ENCODE measurements around the gene PUM1.

The PUM1 gene

DNA sequence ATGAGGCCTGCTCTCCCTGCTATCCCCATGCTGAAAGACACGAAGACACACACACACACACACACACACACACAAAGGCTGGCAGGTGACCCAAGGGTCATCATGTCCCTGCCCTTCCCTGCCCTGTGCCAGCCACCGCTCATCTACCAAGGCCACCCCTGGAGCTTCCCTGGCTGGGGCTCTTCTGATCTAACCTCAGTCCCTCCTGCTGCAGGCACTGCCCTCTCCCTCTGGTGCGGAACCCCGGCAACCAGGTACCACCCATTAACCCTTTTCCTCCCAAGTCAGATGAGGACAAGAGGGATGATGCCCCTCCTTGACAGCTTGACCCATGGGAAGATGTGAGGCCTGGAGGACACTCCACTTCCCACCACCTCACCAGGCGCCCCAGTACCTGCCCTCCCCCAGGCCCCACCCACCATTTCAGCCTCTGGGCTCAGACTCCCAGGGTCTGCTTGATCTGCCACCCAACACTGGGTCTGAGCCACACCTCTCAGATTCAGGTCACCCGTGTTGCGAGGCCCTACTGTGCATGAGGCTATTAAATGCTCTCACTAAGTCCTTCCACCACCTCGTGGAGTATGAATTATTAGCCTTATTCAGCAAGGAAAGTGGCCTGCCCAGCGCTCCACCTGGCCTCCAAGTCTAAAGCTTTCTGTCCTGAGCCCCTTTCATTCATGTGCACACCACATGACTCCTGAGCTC lies 159.4 kb downstream of the PUM1 start:
- H3K27me3 ChIP-seq (replicated peaks) = no peaks in the 10 kb centered on the region
- TF ChIP-seq, protein P1, sequence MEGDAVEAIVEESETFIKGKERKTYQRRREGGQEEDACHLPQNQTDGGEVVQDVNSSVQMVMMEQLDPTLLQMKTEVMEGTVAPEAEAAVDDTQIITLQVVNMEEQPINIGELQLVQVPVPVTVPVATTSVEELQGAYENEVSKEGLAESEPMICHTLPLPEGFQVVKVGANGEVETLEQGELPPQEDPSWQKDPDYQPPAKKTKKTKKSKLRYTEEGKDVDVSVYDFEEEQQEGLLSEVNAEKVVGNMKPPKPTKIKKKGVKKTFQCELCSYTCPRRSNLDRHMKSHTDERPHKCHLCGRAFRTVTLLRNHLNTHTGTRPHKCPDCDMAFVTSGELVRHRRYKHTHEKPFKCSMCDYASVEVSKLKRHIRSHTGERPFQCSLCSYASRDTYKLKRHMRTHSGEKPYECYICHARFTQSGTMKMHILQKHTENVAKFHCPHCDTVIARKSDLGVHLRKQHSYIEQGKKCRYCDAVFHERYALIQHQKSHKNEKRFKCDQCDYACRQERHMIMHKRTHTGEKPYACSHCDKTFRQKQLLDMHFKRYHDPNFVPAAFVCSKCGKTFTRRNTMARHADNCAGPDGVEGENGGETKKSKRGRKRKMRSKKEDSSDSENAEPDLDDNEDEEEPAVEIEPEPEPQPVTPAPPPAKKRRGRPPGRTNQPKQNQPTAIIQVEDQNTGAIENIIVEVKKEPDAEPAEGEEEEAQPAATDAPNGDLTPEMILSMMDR (IDR thresholded peaks at IDR 0.05; ENCODE audit: low read depth, low read length, missing control alignments) = no peak
- in situ Hi-C loops (cut with HindIII; ENCODE audit: low pct_ligation_motif_present, low sequenced_read_pairs) = no loop called here

DNA sequence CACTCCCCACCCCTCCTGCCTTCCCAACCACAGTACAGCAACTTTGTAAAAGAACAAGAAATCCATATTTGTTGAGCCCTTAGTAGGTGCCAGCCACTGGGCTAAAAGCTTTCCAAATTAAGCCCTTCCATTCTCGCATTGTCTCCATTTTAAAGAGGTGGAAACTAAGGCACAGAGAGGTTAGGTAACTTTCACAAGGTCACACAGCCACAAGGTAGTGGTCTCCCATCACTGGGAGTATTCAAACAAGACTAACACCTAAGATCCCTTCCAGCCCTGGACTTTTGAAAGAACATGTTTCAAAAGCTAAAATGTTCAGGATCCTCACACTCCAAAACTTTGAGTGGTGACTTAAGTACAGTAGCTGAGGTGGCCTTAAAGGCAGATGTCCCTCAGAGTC lies 160.1 kb downstream of the PUM1 start:
- no peak overlapping the region for H3K4me3 ChIP-seq (ENCODE audit: low read depth, low read length)
- no peak overlapping the region for H3K27ac ChIP-seq
- in situ Hi-C loops (cut with HindIII; ENCODE audit: low pct_ligation_motif_present, low sequenced_read_pairs) = no loop called here
- no peak for DNase-seq
- H3K27me3 ChIP-seq (replicated peaks) = no peaks in the 10 kb centered on the region
- H3K36me3 ChIP-seq (replicated peaks) = no peaks in the 10 kb centered on the region
- TF ChIP-seq, protein P1 (IDR thresholded peaks at IDR 0.05; ENCODE audit: low read depth, low read length, missing control alignments) = no peak

More for the DNA sequence above, 159.4 kb downstream of the PUM1 start:
- Histone ChIP-seq H3K27ac (no peak overlapping the region), H3K4me3 (ENCODE audit: low read depth, low read length) (no peak overlapping the region), H3K36me3 (replicated peaks) (no peaks in the 10 kb centered on the region)
- DNase-seq = no peak

DNA sequence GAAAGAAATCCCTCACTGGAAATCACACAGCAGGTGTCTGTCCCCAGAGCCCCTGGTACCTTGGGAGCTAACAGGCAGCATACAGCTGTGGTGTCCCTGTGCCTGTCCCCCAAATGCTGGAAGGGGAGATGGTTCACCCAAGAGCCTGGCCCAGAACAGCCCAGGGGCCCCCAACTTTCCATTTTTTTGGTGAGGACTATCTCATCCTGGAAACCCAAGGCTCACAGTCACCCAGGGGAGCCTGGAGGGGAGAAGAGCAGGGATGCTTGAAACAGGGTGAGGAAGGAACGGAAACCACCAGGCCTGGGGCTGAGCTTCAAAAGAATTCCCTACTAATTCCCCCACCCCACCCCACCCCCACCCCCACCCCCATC lies 160.6 kb downstream of the PUM1 start:
- Histone ChIP-seq H3K27me3 (replicated peaks) (no peaks in the 10 kb centered on the region), H3K27ac (no peak overlapping the region)
- in situ Hi-C loops (cut with HindIII; ENCODE audit: low pct_ligation_motif_present, low sequenced_read_pairs) = no loop called here

GRCh38 chr1:30904191-30904961 lies 161.1 kb downstream of the PUM1 start:
- H3K27ac ChIP-seq = no peak overlapping the region
- H3K27me3 ChIP-seq (replicated peaks) = no peaks in the 10 kb centered on the region
- DNase-seq = no peak
- no peak overlapping the region for H3K4me3 ChIP-seq (ENCODE audit: low read depth, low read length)
- H3K36me3 ChIP-seq (replicated peaks) = no peaks in the 10 kb centered on the region
- in situ Hi-C loops (cut with HindIII; ENCODE audit: low pct_ligation_motif_present, low sequenced_read_pairs) = no loop called here
- TF ChIP-seq, protein P1 (IDR thresholded peaks at IDR 0.05; ENCODE audit: low read depth, low read length, missing control alignments) = no peak

More for the DNA sequence above, 160.6 kb downstream of the PUM1 start:
- TF ChIP-seq, protein P1 (IDR thresholded peaks at IDR 0.05; ENCODE audit: low read depth, low read length, missing control alignments) = no peak
- Histone ChIP-seq H3K36me3 (replicated peaks) (no peaks in the 10 kb centered on the region), H3K4me3 (ENCODE audit: low read depth, low read length) (no peak overlapping the region)
- no peak for DNase-seq

DNA sequence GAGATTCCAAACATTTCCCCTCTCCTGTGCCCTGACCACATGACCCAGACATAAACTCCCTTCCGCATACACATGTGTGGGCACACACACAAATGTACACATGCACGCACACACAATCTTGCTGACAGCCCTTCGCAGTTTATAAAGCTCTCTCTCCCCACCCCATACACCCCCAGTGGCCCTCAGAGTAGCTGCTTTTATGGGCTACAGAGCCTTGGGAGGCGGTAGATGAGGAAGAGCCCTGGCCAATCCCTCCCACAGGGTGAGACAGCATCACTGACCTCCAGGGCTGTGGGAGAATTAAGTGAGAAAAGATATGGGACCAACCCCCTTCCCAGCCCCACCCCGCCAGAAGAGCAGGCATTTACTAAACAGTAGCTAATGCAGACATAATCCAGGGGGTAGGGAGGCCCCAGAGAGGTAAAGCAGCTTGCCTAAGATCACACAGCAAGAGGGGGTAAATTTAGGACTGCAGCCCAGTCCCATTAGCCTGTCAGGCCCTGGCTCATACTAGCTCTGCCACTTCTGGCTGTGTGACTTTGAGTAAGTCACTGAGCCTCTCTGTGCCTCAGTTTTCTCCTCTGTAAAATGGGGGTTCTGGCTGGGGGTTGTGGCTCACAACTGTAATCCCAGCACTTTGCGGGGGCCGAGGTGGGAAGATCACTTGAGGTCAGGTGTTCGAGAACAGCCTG lies 162.0 kb downstream of the PUM1 start:
- no peak overlapping the region for H3K4me3 ChIP-seq (ENCODE audit: low read depth, low read length)
- DNase-seq = no peak
- H3K27ac ChIP-seq = no peak overlapping the region
- in situ Hi-C loops (cut with HindIII; ENCODE audit: low pct_ligation_motif_present, low sequenced_read_pairs) = no loop called here
- TF ChIP-seq, protein P1 (IDR thresholded peaks at IDR 0.05; ENCODE audit: low read depth, low read length, missing control alignments) = no peak
- no peaks in the 10 kb centered on the region for H3K36me3 ChIP-seq (replicated peaks)
- no peaks in the 10 kb centered on the region for H3K27me3 ChIP-seq (replicated peaks)

All from brain microvascular endothelial cell (primary cell).